Karpas-422 (cell line): ENCODE data around the gene ASTN2. TPM values are rescaled to one million over a fixed set of nuclear protein-coding genes. Genes with fewer than 3 reads are reported as not detected.

Experiments used
- DNase-seq: peaks from one replicate; pipeline ENCODE4 v3.0.0-alpha.2; 2015
- H2AFZ ChIP-seq: fragments of 200-600 bp; sonication (generic); 2 replicates; pipeline ENCODE4 v1.6.1; 2014; ENCODE audit warnings: antibody characterized with exemption, low read length, mixed read lengths
- H3K27ac ChIP-seq: fragments of 200-600 bp; sonication (generic); 2 replicates; pipeline ENCODE4 v1.5.1; 2014; ENCODE audit warnings: mild to moderate bottlenecking, low read length, moderate library complexity
- H3K27me3 ChIP-seq: fragments of 200-600 bp; sonication (generic); 2 replicates; pipeline ENCODE4 v1.6.1; 2014; ENCODE audit warnings: low read length, mixed read lengths
- H3K36me3 ChIP-seq: fragments of 200-600 bp; sonication (generic); 2 replicates; pipeline ENCODE4 v1.6.1; 2014; ENCODE audit warnings: low read length, mixed read lengths; ENCODE audit not compliant: insufficient read depth
- H3K4me1 ChIP-seq: fragments of 200-600 bp; sonication (generic); 2 replicates; pipeline ENCODE4 v1.6.1; 2014; ENCODE audit warnings: mild to moderate bottlenecking, low read length, mixed read lengths
- H3K4me2 ChIP-seq: fragments of 200-600 bp; sonication (generic); 2 replicates; pipeline ENCODE4 v1.6.1; 2014; ENCODE audit warnings: low read length, low read depth, mild to moderate bottlenecking; ENCODE audit not compliant: poor library complexity, severe bottlenecking
- H3K4me3 ChIP-seq: fragments of 200-600 bp; sonication (generic); 2 replicates; pipeline ENCODE4 v1.5.1; 2014; ENCODE audit warnings: mild to moderate bottlenecking, antibody characterized with exemption, low read length, mixed read lengths
- H3K79me2 ChIP-seq: fragments of 200-600 bp; sonication (generic); 2 replicates; pipeline ENCODE4 v1.6.1; 2014; ENCODE audit warnings: mild to moderate bottlenecking, low read length, mixed read lengths
- H3K9ac ChIP-seq: fragments of 200-600 bp; sonication (generic); 2 replicates; pipeline ENCODE4 v1.6.0; 2014; ENCODE audit warnings: low read length
- H3K9me2 ChIP-seq: fragments of 200-600 bp; sonication (generic), shearing (Covaris generic); replicated peaks from 2 replicates; pipeline ENCODE4 v1.6.0; 2014; ENCODE audit warnings: mild to moderate bottlenecking, low read length, moderate library complexity; ENCODE audit not compliant: insufficient read depth
- H3K9me3 ChIP-seq: fragments of 300-700, 200-600 bp; sonication (generic); 2 replicates; pipeline ENCODE4 v1.6.1; 2014; ENCODE audit warnings: low read length, mixed read lengths
- H4K20me1 ChIP-seq: fragments of 200-600 bp; sonication (generic); 2 replicates; pipeline ENCODE4 v1.6.1; 2014; ENCODE audit warnings: mild to moderate bottlenecking, antibody characterized with exemption, low read length, low read depth; ENCODE audit not compliant: insufficient read depth
- total RNA-seq: library from RNA; depleted of rRNA; stranded (reverse); fragments of >200 nt; shearing (Covaris generic); gene quantifications from 2 replicates; pipeline ENCODE4 v1.2.3, GENCODE V29; 2014; ENCODE audit warnings: low replicate concordance

ASTN2 gene
- total RNA-seq, 1 experiment from 2014 or later, result 5.3 TPM

- Histone ChIP-seq H3K4me2 (no peak overlapping the region), H3K27me3 (no peaks in the 10 kb centered on the region), H3K4me3 (no peak overlapping the region), H3K9ac (no peak overlapping the region), H3K36me3 (no peaks in the 10 kb centered on the region), H3K4me1 (no peaks in the 10 kb centered on the region), H3K27ac (no peak overlapping the region), H4K20me1 (no peaks in the 10 kb centered on the region), H3K9me2 (no peaks in the 10 kb centered on the region), H3K9me3 (no peaks in the 10 kb centered on the region), H3K79me2 (no peaks in the 10 kb centered on the region), H2AFZ (no peak overlapping the region)
- no peak for DNase-seq
Observed at GRCh38 chr9:117375956-117376355, 38.9 kb downstream of the ASTN2 start.

GRCh38 chr9:117374076-117374725 lies 40.7 kb downstream of the ASTN2 start:
- no peak overlapping the region for H3K9ac ChIP-seq
- no peaks in the 10 kb centered on the region for H3K36me3 ChIP-seq
- H3K9me2 ChIP-seq, result no peaks in the 10 kb centered on the region
- no peak overlapping the region for H3K4me2 ChIP-seq
- H3K4me1 ChIP-seq, result no peaks in the 10 kb centered on the region
- H3K27me3 ChIP-seq, result no peaks in the 10 kb centered on the region
- no peak overlapping the region for H3K27ac ChIP-seq
- no peaks in the 10 kb centered on the region for H3K79me2 ChIP-seq
- no peaks in the 10 kb centered on the region for H3K9me3 ChIP-seq
- DNase-seq, result no peak
- H2AFZ ChIP-seq, result no peak overlapping the region
- no peak overlapping the region for H3K4me3 ChIP-seq
- H4K20me1 ChIP-seq, result no peaks in the 10 kb centered on the region

- H3K9me3 ChIP-seq, result no peaks in the 10 kb centered on the region
- H3K27ac ChIP-seq, result no peak overlapping the region
- H3K27me3 ChIP-seq, result no peaks in the 10 kb centered on the region
- H3K4me1 ChIP-seq, result peaks cover 2% of the 10 kb centered on the region; the same call in 1 of the 2 replicates
- no peak overlapping the region for H2AFZ ChIP-seq
- no peaks in the 10 kb centered on the region for H3K36me3 ChIP-seq
- H4K20me1 ChIP-seq, result no peaks in the 10 kb centered on the region
- DNase-seq, result no peak
- no peak overlapping the region for H3K4me3 ChIP-seq
- H3K4me2 ChIP-seq, result no peak overlapping the region
- no peaks in the 10 kb centered on the region for H3K9me2 ChIP-seq
- H3K79me2 ChIP-seq, result no peaks in the 10 kb centered on the region
- H3K9ac ChIP-seq, result no peak overlapping the region
Observed at GRCh38 chr9:117368684-117369230, 46.1 kb downstream of the ASTN2 start.

GRCh38 chr9:117365438-117365837 lies 49.4 kb downstream of the ASTN2 start:
- Histone ChIP-seq H3K4me3 (no peak overlapping the region), H3K9ac (no peak overlapping the region), H2AFZ (no peak overlapping the region), H3K27ac (no peak overlapping the region), H3K9me3 (no peaks in the 10 kb centered on the region), H3K4me1 (peaks cover 2% of the 10 kb centered on the region; the same call in 1 of the 2 replicates), H3K4me2 (no peak overlapping the region), H3K36me3 (no peaks in the 10 kb centered on the region), H3K27me3 (no peaks in the 10 kb centered on the region), H3K79me2 (no peaks in the 10 kb centered on the region), H3K9me2 (no peaks in the 10 kb centered on the region), H4K20me1 (no peaks in the 10 kb centered on the region)
- no peak for DNase-seq

- H3K9me3 ChIP-seq, result no peaks in the 10 kb centered on the region
Observed at GRCh38 chr9:117363006-117363405, 51.9 kb downstream of the ASTN2 start.

GRCh38 chr9:117359910-117360309 lies 54.9 kb downstream of the ASTN2 start:
- no peaks in the 10 kb centered on the region for H3K9me3 ChIP-seq
- H3K9ac ChIP-seq, result no peak overlapping the region
- no peak overlapping the region for H3K27ac ChIP-seq
- no peaks in the 10 kb centered on the region for H3K9me2 ChIP-seq
- H3K27me3 ChIP-seq, result no peaks in the 10 kb centered on the region
- H3K4me1 ChIP-seq, result peaks cover 18% of the 10 kb centered on the region
- H3K36me3 ChIP-seq, result no peaks in the 10 kb centered on the region
- DNase-seq, result no peak
- no peak overlapping the region for H3K4me3 ChIP-seq
- H4K20me1 ChIP-seq, result no peaks in the 10 kb centered on the region
- H3K79me2 ChIP-seq, result no peaks in the 10 kb centered on the region
- no peak overlapping the region for H2AFZ ChIP-seq
- no peak overlapping the region for H3K4me2 ChIP-seq

More at GRCh38 chr9:117363006-117363405, 51.9 kb downstream of the ASTN2 start:
- no peaks in the 10 kb centered on the region for H3K27me3 ChIP-seq
- H2AFZ ChIP-seq, result no peak overlapping the region; the same call in 1 of the 2 replicates
- no peak overlapping the region for H3K27ac ChIP-seq
- no peak overlapping the region for H3K9ac ChIP-seq
- H3K4me2 ChIP-seq, result no peak overlapping the region
- no peak for DNase-seq
- H3K79me2 ChIP-seq, result no peaks in the 10 kb centered on the region
- no peaks in the 10 kb centered on the region for H3K36me3 ChIP-seq
- H3K9me2 ChIP-seq, result no peaks in the 10 kb centered on the region
- peaks cover 8% of the 10 kb centered on the region for H3K4me1 ChIP-seq
- H4K20me1 ChIP-seq, result no peaks in the 10 kb centered on the region
- no peak overlapping the region for H3K4me3 ChIP-seq

GRCh38 chr9:117355542-117355941 lies 59.3 kb downstream of the ASTN2 start:
- H3K27ac ChIP-seq, result no peak overlapping the region
- H3K9me2 ChIP-seq, result no peaks in the 10 kb centered on the region
- no peaks in the 10 kb centered on the region for H3K79me2 ChIP-seq
- no peak for DNase-seq
- no peak overlapping the region for H3K4me3 ChIP-seq
- H4K20me1 ChIP-seq, result no peaks in the 10 kb centered on the region
- H3K36me3 ChIP-seq, result no peaks in the 10 kb centered on the region
- no peaks in the 10 kb centered on the region for H3K27me3 ChIP-seq
- H3K9me3 ChIP-seq, result no peaks in the 10 kb centered on the region
- no peak overlapping the region for H2AFZ ChIP-seq
- no peak overlapping the region for H3K9ac ChIP-seq
- peaks cover 31% of the 10 kb centered on the region for H3K4me1 ChIP-seq
- no peak overlapping the region for H3K4me2 ChIP-seq

GRCh38 chr9:117354997-117355396 lies 59.9 kb downstream of the ASTN2 start:
- no peaks in the 10 kb centered on the region for H3K9me2 ChIP-seq
- H3K27me3 ChIP-seq, result no peaks in the 10 kb centered on the region
- H3K4me3 ChIP-seq, result no peak overlapping the region
- H3K79me2 ChIP-seq, result no peaks in the 10 kb centered on the region
- no peak overlapping the region for H2AFZ ChIP-seq
- no peak overlapping the region for H3K27ac ChIP-seq
- no peak overlapping the region for H3K4me2 ChIP-seq
- H4K20me1 ChIP-seq, result no peaks in the 10 kb centered on the region
- DNase-seq, result no peak
- H3K9me3 ChIP-seq, result no peaks in the 10 kb centered on the region
- H3K36me3 ChIP-seq, result no peaks in the 10 kb centered on the region
- H3K4me1 ChIP-seq, result peaks cover 31% of the 10 kb centered on the region
- peak overlapping the region; percentile 27; the same call in 1 of the 2 replicates for H3K9ac ChIP-seq
